HCT116 (cell line): Measurements from ENCODE around the gene CAPN15.

Experiments
- CEBPB ChIP-seq: IDR thresholded peaks from 2 replicates; pipeline ENCODE4 v1.6.1; 2012; ENCODE audit warnings: low read depth
- CTCF ChIP-seq, 3 experiments: fragments of 200-600 bp in 1 of 3; sonication (generic) in 1 of 3; IDR thresholded peaks in 2 of 3; conservative IDR thresholded peaks in 1 of 3; 2 replicates each; pipeline ENCODE4 v1.5.1; 2012 to 2017; ENCODE audit warnings: low read depth in 2 of 3, low read length in 2 of 3, antibody characterized with exemption in 1 of 3, borderline replicate concordance in 1 of 3, control low read depth in 1 of 3, mild to moderate bottlenecking in 1 of 3, mixed read lengths in 1 of 3, mixed run types in 1 of 3, moderate library complexity in 1 of 3; ENCODE audit not compliant: insufficient read depth in 1 of 3
- EZH2 ChIP-seq: fragments of 200-600 bp; sonication (generic); IDR thresholded peaks from 2 replicates; pipeline ENCODE4 v1.6.1; 2017; ENCODE audit warnings: antibody characterized with exemption, mixed run types
- FOSL1 ChIP-seq: IDR thresholded peaks from 2 replicates; pipeline ENCODE4 v1.6.1; 2012; ENCODE audit warnings: low read depth
- JUND ChIP-seq: IDR thresholded peaks from 2 replicates; pipeline ENCODE4 v1.6.1; 2012
- POLR2A ChIP-seq: IDR thresholded peaks from 2 replicates; pipeline ENCODE4 v1.7.0; 2011; ENCODE audit warnings: borderline replicate concordance; ENCODE audit not compliant: insufficient read depth, insufficient read length; ENCODE audit errors: extremely low read depth
- POLR2AphosphoS5 ChIP-seq: IDR thresholded peaks from 2 replicates; pipeline ENCODE4 v1.6.1; 2011; ENCODE audit warnings: mild to moderate bottlenecking, low read depth, low read length, moderate library complexity
- RAD21 ChIP-seq: IDR thresholded peaks from 2 replicates; pipeline ENCODE4 v1.6.1; 2012; ENCODE audit warnings: low read depth, mild to moderate bottlenecking
- SP1 ChIP-seq: IDR thresholded peaks from 2 replicates; pipeline ENCODE4 v1.6.1; 2012; ENCODE audit warnings: low read depth
- YY1 ChIP-seq: IDR thresholded peaks from 2 replicates; pipeline ENCODE4 v1.6.1; 2011; ENCODE audit warnings: low read length, low read depth, moderate library complexity, mild to moderate bottlenecking; ENCODE audit not compliant: insufficient replicate concordance; ENCODE audit errors: extremely low read depth
- ZBTB33 ChIP-seq: IDR thresholded peaks from 2 replicates; pipeline ENCODE4 v1.6.1; 2011; ENCODE audit warnings: mild to moderate bottlenecking, low read length, moderate library complexity; ENCODE audit not compliant: insufficient replicate concordance; ENCODE audit errors: extremely low read depth
- ZNF274 ChIP-seq: fragments of 200-500 bp; sonication (Bioruptor generic); IDR thresholded peaks from 2 replicates; pipeline ENCODE4 v1.6.1; 2014; ENCODE audit warnings: mild to moderate bottlenecking, low read depth, low read length, inconsistent platforms
- TF ChIP-seq, protein P1 (sequence below): IDR thresholded peaks from 2 replicates; pipeline ENCODE4 v1.6.1; 2012; ENCODE audit warnings: low read depth
- TF ChIP-seq, protein P2 (sequence below): IDR thresholded peaks from 2 replicates; pipeline ENCODE4 v1.6.1; 2012

DNA sequence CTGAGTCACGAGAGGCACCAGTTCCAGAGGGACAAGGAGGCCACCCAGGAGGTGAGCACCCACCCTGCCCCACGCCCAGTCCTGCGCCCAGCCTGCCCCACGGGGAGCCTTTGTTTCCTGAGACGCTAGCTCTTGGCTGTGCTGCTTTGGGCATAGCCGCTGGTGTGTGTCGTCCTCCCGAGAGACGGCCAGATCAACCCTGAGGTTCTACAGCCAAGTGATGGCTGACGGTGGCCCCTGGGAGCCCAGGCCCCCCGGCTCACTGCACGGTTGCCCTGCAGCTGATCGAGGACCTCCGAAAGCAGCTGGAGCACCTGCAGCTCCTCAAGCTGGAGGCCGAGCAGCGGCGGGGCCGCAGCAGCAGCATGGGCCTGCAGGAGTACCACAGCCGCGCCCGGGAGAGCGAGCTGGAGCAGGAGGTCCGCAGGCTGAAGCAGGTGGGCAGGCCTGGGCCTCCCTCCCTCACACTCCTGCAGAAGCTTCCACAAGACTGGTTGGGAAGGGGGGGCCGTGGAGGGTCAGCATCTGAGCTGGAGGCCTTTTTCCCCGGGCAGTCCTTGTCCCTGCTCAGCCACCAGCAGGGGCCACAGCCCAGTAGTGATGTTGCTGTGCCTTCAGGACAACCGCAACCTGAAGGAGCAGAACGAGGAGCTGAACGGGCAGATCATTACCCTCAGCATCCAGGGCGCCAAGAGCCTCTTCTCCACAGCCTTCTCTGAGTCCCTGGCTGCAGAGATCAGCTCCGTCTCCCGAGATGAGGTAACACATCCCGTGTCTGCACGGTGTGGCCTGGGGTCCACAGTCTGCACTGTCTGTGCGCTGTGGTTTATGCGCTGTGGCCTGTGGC is 7.4 kb upstream of the CAPN15 start:
- TF ChIP-seq EZH2 (no peak), POLR2AphosphoS5 (no peak), CTCF (IDR thresholded peaks at IDR 0.05 in 2 of 3, conservative IDR thresholded peaks at IDR 0.05 in 1 of 3; ENCODE audit: borderline replicate concordance in 1 of 3, insufficient read depth in 1 of 3, low read depth in 2 of 3, low read length in 2 of 3) (no peak), YY1 (no peak), CEBPB (no peak), ZBTB33 (no peak), POLR2A (no peak), FOSL1 (no peak), RAD21 (no peak), ZNF274 (no peak), SP1 (no peak), JUND (no peak)
- TF ChIP-seq, protein P1, sequence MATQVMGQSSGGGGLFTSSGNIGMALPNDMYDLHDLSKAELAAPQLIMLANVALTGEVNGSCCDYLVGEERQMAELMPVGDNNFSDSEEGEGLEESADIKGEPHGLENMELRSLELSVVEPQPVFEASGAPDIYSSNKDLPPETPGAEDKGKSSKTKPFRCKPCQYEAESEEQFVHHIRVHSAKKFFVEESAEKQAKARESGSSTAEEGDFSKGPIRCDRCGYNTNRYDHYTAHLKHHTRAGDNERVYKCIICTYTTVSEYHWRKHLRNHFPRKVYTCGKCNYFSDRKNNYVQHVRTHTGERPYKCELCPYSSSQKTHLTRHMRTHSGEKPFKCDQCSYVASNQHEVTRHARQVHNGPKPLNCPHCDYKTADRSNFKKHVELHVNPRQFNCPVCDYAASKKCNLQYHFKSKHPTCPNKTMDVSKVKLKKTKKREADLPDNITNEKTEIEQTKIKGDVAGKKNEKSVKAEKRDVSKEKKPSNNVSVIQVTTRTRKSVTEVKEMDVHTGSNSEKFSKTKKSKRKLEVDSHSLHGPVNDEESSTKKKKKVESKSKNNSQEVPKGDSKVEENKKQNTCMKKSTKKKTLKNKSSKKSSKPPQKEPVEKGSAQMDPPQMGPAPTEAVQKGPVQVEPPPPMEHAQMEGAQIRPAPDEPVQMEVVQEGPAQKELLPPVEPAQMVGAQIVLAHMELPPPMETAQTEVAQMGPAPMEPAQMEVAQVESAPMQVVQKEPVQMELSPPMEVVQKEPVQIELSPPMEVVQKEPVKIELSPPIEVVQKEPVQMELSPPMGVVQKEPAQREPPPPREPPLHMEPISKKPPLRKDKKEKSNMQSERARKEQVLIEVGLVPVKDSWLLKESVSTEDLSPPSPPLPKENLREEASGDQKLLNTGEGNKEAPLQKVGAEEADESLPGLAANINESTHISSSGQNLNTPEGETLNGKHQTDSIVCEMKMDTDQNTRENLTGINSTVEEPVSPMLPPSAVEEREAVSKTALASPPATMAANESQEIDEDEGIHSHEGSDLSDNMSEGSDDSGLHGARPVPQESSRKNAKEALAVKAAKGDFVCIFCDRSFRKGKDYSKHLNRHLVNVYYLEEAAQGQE: no peak
- TF ChIP-seq, protein P2, sequence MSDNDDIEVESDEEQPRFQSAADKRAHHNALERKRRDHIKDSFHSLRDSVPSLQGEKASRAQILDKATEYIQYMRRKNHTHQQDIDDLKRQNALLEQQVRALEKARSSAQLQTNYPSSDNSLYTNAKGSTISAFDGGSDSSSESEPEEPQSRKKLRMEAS: no peak
